ENCODE data around the gene NSG1.

GRCh38 chr4:4338210-4339001 lies 48.5 kb upstream of the NSG1 start:
- TF ChIP-seq CTCF (conservative IDR thresholded peaks at IDR 0.05; ENCODE audit: low read depth, low read length) = no peak
- no peak for TF ChIP-seq CEBPB (IDR thresholded peaks at IDR 0.05; ENCODE audit: low read depth, low read length)
- TF ChIP-seq RAD21 (IDR thresholded peaks at IDR 0.05; ENCODE audit: low read length) = no peak
- no peak for TF ChIP-seq POLR2A (IDR thresholded peaks at IDR 0.05; ENCODE audit: low read depth, low read length)
- TF ChIP-seq MAFK (IDR thresholded peaks at IDR 0.05; ENCODE audit: low read depth, low read length) = no peak
- no peak for TF ChIP-seq MAZ (IDR thresholded peaks at IDR 0.05; ENCODE audit: borderline replicate concordance, low read depth, low read length)
- no peak for TF ChIP-seq CHD1 (IDR thresholded peaks at IDR 0.05; ENCODE audit: low read depth, low read length)
- TF ChIP-seq FOS (IDR thresholded peaks at IDR 0.05; ENCODE audit: low read depth, low read length) = no peak
- TF ChIP-seq MXI1 (IDR thresholded peaks at IDR 0.05; ENCODE audit: borderline replicate concordance, low read depth, low read length) = no peak
- TF ChIP-seq SMC3 (IDR thresholded peaks at IDR 0.05; ENCODE audit: low read depth, low read length) = no peak
